ENCODE results near the gene RAX2.

The RAX2 gene

DNA sequence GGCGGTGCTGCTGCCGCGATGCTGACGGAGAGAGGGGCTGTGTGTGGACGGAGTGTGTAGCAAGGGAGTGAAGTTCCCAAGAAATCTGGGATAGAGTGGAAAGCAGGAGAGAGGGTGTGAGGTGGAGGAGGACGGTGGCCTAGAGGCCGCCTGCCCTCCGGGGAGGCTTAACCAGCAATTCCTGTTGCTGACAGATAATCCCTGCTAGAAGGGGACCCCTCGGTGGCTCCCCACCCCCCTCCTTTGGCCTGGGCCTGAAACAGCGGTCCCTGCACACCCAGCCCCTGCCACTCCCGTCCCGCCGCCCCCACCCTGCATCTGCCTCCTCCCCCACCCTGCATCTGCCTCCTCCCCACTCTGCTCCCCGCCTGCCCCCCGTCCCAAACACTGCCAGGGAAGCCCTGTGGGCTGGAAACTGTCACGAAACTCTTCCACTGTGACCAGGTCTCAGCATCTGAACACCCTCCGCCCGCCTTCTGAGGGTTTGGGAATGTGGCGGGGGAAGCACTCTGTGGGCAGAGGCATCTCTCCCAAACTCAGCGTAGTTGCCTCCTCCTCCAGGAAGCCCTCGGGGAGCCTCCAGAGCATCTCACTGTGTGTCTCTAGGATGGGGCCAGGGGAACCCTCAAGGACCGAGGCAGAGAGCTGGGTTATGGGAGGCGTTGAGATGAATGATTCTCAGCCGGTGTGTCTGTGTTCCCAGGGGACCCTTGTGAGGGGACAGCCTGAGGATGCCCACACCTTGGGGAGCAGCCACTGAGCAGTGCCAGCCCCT is 31.3 kb upstream of the RAX2 start:
- FAIRE-seq = no peak
- no peak for DNase-seq (ENCODE audit: insufficient read length, low spot score)

DNA sequence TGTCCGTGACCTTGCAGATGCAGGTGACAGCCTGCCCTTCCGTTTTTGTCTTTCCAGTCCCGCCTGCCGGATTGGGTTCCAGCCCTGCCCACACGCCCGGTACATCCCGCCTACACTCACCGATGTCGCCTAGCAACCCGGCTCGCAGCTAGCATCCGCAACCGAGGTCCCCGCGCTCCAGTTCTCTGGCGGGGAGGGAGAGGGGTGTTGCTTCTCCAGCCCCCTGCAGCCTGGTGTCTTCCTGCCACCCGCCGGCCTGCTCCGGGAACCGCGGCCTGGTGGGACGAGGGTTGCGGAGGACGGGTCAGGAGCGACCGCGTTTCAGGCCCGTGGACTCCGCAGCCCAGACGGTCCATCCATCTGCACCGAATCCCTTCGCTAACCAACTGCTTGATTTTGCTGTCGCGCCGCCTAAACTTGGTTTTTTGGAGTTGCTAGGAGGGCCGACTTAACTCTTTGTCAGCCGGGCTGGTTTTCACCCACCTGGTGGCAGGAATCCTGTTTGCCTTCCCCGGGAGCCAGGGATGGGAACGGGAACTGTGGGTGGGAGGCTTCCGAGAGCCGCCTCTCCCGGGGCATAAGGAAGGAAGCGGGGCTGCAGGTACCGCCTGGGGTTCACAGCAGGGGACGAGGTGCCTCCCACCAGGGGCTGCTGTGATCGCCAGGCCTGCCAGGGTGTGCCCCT is 29.5 kb upstream of the RAX2 start:
- FAIRE-seq (no peak), DNase-seq (ENCODE audit: insufficient read length, low spot score) (no peak)

DNA sequence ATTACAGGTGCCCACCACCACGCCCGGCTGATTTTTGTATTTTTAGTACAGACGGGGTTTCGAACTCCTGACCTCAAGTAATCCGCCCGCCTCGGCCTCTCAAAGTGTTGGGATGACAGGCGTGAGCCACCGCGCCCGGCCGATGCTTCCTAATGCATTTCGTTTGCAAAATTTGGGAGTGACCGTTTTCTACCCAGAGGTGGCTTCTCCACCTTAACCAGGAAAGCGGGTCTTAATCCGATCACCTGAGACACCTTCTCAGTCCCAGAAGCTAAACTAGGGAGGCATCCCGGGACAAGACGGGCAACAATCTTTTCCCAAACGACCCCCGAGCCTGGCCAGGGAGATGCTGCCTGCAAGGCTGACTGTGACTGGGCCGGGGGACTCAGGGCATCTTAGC is 29.0 kb upstream of the RAX2 start:
- FAIRE-seq (no peak), DNase-seq (ENCODE audit: insufficient read length, low spot score) (no peak)

DNA sequence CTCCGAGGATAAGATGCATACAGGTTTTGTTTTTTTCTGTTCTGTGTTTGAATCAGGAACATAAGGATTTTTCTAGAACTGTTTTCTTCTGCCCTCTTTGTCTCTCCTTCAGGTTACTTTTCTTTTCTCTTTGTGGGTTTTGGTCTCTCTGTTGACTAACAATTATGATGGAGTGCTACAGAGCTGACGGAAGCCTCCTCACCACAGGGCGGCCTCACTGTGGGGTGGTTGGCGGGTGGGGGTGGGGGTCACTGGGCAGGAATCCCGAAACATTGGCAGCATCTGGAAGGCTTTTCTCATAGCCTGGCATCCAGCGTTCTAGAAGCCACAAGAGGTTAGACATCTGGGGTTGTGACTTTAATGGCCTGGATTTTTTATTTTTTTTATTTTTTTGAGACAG is 26.1 kb upstream of the RAX2 start:
- DNase-seq (ENCODE audit: insufficient read length, low spot score) = no peak
- FAIRE-seq = no peak

DNA sequence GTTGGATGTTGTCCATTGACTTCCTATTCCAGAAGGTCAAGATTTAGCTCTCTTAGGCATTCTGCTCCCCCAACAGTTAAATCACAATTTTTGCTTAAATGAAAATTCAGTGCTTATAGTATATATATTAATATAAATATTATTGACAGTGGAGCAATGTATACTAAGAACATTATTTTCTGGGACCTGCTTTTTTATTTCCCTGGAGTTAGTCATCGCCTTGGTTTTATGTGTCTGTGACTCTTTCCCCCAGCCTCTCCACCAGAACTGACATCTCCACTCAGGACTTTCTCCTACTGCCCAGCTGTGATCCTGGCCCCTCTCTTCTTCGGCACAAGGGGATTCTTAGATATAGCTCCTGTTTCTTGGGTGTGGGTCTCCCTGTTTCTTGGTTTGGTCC is 24.3 kb upstream of the RAX2 start:
- no peak for FAIRE-seq

DNA sequence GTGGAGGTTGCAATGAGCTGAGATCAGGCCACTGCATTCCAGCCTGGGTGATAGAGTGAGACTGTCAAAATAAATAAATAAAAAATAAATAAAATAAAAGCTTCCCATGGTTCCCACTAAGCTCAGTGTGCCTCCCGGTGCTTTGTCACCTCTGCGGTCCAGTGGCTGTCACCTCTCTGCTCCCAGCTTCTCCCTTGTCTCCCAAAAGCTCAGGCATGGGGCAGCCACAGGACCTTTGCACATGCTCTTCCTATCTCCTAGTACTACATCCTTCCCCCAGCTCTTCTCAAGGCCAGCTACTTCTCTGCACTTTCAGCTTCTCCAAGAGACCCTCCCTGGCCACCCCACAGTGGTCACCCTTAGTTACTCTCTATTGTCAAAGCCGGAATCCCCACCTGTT is 21.8 kb upstream of the RAX2 start:
- DNase-seq (ENCODE audit: insufficient read length, low spot score) = no peak
- FAIRE-seq = no peak

More for the DNA sequence above, 24.3 kb upstream of the RAX2 start:
- no peak for DNase-seq (ENCODE audit: insufficient read length, low spot score)

DNA sequence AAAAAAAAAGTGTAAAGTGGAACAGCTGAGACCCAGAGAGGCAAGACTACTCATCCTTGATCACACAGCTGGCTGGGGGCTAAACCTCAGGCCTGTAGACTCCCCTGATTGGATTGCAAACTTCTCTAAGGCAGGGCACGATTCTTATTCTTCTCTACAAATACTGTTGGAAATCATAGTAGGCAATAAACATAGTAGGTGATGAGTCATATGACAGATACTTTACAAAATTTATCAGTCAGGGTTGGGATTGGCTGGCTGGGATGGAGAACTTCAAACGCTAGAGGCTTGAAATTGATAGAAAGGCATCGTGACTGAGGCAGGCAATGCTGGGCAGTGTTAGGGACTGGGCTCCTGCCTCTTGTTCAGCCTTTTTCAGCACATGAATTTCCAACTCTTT is 20.1 kb upstream of the RAX2 start:
- DNase-seq (ENCODE audit: insufficient read length, low spot score) (no peak), FAIRE-seq (no peak)

DNA sequence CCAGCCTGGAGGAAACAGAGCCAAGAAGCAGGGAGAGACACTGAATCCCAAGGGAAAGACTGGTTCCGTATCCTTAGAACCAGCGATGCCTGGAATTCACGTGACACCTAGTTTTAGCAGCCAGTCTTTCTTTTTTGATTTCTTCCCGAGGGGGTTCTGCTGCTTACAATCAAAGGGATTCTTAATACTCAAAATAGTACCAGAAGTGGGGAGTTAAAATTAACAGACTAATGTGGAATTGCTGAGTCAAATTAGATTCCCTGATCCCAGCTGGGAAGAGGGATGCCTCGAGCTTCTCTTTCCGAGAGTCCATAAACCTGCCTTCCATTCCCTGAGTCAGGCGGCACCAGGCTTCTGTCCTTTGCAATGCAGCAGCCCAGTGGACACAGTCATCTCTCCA is 18.9 kb upstream of the RAX2 start:
- FAIRE-seq (no peak), DNase-seq (ENCODE audit: insufficient read length, low spot score) (no peak)

DNA sequence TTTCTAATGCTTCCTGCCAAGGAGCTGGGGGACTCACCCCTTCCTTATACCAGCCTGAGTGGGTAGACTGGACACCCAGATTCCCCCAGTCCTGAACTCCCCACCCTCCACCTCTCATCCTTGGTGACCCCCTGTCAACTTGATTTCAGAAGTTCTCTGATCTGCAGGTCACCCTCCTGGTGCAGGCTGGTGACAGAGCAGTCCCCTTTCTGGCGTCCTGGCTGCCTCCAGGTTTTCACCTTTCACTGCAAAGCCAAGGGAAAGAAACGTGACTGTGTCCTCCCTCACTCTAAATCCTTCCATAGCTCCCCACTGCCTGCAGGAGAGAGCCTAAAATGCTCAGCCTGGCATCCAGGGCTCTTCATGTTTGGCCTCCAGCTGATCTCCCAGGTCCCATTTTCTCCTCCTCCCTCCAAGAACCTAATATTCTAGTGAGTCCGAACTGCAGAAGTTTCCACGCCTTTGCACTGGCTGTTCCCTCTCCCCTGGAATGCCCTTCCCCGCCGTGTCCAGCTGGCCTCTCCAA is 18.2 kb upstream of the RAX2 start:
- FAIRE-seq (no peak), DNase-seq (ENCODE audit: insufficient read length, low spot score) (no peak)

DNA sequence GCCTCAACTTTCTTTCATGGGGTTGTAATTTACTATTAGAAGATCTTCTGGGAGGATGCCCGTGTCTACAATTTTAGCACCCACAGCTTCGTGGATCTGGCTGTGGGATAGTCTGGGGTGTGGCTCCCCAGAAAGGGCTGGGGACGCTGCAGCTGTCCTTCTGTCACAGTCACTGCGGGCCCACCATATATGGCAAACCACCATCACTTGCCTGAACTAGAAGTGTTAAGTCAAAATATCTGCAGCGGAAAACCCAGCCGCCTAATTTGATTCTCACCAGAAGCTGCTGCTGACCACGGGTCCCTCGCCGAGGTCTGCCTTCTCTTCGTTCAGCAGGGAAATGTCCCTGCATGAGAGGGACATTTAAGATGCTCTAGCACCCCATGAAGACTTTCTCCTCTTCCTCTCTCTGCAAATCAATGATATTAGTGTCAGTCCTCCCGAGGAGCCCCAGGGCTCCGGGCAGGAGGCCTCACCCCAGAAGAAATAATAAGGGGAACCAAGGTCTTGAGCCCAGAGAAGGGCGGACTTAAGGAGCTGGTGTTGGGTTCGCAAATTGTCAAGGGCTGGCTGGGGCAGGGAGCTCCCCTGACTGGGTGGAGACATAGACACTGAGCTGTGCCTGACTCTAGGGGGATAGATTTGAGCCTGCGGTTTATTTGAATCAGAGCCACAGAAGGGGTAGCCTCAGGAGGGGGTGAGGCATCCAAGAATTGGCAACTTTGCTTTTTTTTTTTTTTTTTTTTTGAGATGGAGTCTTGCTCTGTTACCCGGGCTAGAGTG is 17.2 kb upstream of the RAX2 start:
- no peak for FAIRE-seq
- no peak for DNase-seq (ENCODE audit: insufficient read length, low spot score)

DNA sequence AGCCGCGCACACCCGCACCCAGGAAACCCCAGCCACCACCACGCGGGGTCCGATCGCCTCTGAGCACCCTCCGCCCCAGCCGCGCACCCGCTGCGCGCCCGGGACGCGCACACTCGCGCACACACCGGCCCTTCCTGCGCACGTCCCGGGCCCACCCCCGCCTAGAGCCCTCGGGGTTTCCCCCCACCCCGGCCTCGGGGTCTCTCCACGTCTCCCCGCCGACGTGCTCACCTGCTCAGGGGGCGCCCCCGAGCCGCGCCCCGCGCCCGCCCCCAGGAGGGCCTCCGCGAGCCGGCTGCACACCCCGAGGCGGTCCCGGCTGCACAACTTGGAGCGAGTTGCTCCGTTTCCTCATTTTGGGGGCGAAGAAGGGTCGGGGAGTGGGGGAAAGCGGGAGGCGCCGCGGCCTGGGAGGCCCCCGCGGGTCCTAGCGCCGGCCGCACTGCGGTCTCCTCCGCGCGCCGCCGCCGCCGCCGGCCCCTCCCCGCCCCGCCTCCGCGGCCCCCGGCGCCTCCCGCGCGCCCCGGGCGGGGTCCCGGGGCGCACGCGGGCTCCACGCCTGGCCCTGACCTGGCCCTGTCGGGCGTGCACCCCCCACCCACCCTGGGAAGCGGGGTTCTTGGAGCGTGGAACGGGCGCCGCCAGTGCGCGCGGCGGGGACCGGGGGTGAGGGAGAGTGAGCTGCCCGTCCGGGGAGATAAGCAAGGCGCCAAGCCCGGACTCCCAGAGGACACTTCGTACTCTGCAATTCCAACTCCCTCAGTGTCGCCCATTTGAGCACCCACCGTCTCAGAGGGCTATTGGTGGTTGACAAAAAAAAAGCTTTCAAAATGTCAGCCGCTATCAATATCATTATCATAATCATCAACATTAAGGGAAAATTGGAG is 14.2 kb upstream of the RAX2 start, which contains the start of gene MATK:
Gene MATK (minus strand): TSS at position 444 of the 887 bp plus-strand sequence. CDS start 1,246 bp downstream, outside the sequence.
- DNase-seq (ENCODE audit: insufficient read length, low spot score) (no peak), FAIRE-seq (no peak)

DNA sequence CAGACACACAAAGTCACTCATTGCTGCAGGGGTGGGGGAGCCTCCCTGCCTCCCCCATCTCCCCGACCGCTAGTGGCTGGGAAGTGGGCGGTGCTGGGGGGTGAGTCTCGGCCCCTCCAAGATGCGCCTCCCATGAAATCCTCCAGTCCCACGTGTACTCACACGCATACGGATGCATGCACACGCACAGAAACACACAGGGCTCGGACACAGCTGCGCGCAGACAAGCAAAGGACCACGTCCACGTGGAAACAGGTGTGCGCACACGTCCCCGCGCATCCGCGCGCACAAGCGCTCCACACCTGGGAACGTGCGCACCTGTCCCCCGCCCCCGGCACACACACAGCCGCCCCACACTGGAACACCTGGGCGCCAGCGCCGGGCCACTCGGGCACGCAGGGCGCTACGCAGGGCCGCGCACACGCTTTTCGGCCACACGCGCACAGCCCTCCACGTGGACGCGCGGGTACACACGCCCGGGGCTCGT is 13.5 kb upstream of the RAX2 start:
- FAIRE-seq = no peak
- no peak for DNase-seq (ENCODE audit: insufficient read length, low spot score)

DNA sequence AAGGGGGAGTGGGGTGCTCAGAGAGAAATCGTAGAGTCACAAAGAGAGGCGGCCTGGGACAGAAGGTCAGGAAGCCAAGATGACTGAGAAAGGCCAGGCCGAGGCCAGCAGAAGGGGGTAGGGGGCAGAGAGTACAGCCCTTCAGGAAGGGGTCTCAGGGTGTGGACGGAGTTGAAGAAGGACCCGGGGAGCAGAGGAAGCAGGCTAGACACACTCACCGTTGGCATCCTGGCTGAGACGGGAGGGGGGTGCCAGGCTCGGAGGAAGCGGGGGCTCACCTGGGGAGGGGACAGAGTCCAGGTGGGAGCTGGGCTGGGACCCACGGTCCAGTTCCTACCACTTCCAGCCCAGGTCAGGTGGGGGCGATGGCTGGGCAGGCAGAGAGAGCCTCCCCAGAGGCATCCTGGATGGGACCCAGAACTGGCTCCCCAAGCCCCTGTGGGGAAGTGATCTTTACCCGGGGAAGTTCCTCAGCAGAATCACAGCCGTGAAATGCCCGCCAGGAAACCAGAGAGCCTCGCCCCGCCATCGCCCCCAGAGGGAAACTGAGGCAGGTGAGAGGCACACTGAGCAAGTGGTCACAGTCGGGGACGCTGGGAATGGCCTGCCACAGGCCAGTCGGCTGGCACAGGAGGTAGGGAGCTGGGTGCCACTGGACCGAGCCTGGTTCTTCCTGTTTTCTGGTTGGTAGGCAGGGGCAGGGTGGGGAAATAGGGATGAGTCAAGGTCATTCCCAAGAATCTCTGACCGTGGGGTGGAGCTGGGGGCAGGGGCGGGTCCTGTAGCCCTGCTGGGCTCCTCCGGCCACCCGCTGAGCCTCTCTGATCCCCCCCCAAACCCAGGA is 12.8 kb upstream of the RAX2 start:
- DNase-seq (ENCODE audit: insufficient read length, low spot score) (peak; percentile 31), FAIRE-seq (no peak)

DNA sequence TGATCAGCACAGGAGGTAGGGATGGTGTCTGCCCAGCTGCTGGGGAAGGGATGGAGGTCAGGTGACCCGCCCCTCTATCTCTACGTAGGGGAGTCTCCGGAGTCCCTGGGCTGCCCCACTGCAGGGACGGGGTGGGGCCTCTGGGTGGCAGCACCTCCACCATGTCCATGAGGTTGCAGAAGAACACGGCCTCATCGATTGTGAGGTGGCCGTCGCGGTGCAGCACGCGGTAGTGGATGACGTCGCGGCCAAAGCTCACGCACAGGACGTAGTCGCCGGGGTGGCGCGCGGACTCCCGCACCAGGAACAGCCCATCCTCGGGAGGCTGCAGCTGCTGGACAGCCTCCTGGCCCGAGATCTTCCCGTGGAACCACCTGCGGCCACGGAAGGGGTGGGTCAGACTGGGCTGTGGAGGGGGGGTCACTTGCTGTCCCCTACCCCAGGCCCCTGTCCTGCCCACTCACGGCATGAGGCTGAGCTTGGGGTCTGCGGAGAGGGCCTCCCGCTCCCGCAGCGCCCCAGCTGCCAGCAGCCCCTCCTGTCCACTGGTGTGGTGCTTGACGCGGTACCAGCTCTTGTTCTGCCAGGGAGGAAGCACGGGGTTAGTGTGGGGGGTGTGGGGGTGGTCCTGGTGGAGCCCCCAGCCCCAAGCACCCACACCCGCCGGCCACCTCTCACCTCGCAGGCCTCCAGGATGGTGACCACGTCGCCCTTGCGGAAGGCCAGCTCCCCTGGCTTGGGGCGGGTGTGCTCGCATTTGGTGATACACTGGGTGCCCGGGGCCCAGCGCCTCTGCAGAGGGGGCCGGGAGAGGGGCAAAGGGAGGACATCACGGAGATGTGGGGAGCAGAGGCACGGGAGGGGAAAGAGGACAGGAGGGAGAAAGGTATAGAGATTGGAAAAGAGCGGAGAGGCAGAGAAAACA is 11.9 kb upstream of the RAX2 start:
- FAIRE-seq (no peak), DNase-seq (ENCODE audit: insufficient read length, low spot score) (no peak)

DNA sequence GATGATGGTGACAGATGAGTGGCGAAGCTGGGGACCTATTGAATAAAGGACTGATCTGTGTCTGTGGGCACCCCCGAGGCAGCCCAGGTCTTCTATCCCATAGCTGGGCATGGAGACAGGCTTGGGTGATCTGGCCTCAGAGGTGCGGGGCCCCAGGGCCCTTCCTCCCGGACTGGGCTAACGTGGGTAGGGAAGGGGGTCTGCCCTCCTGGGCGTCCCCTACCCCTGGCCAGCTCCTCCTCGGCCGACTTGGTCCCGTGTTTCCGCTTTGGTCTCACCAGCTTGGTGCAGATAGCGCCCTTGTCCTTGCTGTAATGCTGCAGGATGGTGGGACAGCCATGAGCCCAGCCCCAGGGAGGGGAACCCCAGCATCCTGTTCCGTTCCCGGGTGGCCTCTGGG is 10.9 kb upstream of the RAX2 start:
- no peak for DNase-seq (ENCODE audit: insufficient read length, low spot score)
- no peak for FAIRE-seq

DNA sequence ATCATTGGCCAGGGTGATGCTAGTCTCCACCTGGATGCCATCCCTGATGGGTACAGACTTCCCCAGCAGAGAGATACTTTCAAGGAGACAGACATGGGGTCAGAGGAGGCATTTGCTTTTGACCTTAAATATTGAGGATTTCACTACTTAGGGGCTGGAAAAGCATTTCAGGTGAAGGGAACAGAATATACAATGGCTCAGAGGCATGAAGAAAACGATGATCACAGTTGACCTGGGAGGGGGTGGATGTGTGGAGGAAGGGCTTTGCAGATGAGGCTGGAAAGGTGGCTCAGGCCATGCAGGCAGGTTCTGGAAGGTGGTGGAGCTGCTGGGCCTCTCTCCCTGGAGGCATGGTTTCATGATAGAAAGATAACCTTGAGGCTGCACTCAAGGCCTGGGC is 10.3 kb upstream of the RAX2 start:
- no peak for FAIRE-seq
- DNase-seq (ENCODE audit: insufficient read length, low spot score) = no peak

DNA sequence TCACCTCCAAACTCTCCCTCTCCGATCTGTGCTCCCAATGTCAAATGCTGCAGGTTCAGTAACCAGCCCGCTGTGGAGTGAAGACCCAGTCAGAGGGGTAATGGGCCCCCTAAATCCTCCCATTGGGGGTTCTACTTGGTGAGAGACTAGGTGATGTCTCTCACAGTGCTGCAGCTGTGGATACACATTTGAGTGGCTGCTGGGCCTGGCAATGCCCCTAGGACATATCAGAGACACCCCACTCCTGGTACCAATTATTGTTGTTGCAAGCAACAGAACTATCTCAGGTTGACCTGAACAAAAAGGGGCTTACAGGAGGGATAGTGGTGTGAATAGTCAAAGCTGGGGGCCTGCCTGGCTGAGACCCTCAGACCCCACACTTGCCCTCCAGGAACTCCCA is 9.6 kb upstream of the RAX2 start:
- FAIRE-seq (no peak), DNase-seq (ENCODE audit: insufficient read length, low spot score) (no peak)

DNA sequence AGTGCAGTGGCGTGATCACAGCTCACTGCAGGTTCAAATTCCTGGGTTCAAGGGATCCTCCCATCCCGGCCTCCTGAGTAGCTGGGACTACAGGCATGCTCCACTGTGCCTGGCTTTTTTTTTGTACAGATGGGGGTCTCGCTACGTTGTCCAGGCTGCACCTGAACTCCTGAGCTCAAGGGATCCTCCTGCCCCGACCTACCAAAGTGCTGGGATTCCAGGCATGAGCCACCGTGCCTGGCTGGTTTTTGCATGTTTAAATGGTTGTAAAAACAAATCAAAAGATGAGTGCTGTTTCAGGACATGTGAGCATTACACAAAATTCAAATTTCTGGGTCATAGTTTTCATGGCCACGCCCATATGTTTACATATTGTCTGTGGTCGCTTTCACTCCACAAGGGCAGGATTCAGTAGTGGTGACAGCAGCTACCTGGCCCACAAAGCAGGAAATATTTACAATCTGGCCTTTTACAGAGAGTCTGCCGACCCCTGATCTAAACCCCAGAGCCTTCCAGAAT is 8.8 kb upstream of the RAX2 start:
- FAIRE-seq (no peak), DNase-seq (ENCODE audit: insufficient read length, low spot score) (no peak)

Measured in HTR-8/SVneo (cell line).